Measurements from ENCODE around the gene KLK14. TPM values are rescaled to one million over a fixed set of nuclear protein-coding genes. Genes with fewer than 3 reads are reported as not detected.

Gene KLK14
- total RNA-seq, 1 donor from 2014 or later = 0.23 TPM

DNA sequence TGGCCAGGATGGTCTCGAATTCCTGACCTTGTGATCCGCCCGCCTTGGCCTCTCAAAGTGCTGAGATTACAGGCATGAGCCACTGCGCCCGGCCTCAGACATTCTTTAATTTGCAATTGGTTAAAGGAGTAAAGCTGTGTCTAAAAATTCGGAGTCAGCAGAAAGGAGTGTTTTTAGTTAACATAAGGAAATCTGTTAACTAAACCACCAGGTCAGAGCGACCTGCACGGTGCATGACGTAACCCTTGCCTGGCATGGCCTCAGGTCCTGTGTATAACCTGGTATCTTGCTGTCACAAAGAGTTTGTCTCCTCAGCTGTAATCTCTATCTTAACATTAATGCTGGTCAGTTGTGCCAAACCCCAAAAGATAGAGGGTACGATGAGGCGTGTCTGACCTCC, 38.4 kb downstream of the KLK14 start:
- Mint-ChIP-seq H3K27ac (ENCODE audit: unreplicated experiment) (no peak overlapping the region), H3K27me3 (ENCODE audit: low read depth, unreplicated experiment) (peaks cover 5% of the 10 kb centered on the region), H3K9me3 (ENCODE audit: unreplicated experiment) (no peaks in the 10 kb centered on the region), H3K36me3 (ENCODE audit: low read depth, unreplicated experiment) (no peaks in the 10 kb centered on the region), H3K4me1 (ENCODE audit: low read depth, unreplicated experiment) (no peaks in the 10 kb centered on the region), H3K4me3 (ENCODE audit: unreplicated experiment) (no peak overlapping the region)
- DNase-seq (ENCODE audit: low read depth) (no peak), FAIRE-seq (no peak)
- H3K27me3 ChIP-seq (ENCODE audit: insufficient read depth, low read length) = no peaks in the 10 kb centered on the region
- no peak overlapping the region for H3K4me3 ChIP-seq (ENCODE audit: insufficient read depth, low read depth, low read length)
- no peaks in the 10 kb centered on the region for H3K4me1 ChIP-seq (ENCODE audit: insufficient read depth, low read length)
- no peak overlapping the region for H2AFZ ChIP-seq (ENCODE audit: low read depth, low read length)
- no peaks in the 10 kb centered on the region for H4K20me1 ChIP-seq (ENCODE audit: insufficient read depth, low read length)
- no peak overlapping the region for H3K27ac ChIP-seq (ENCODE audit: low read depth, low read length)
- no peaks in the 10 kb centered on the region for H3K79me2 ChIP-seq (ENCODE audit: insufficient read depth, low read length)
- H3K36me3 ChIP-seq (ENCODE audit: insufficient read depth, low read length) = no peaks in the 10 kb centered on the region
- no peak for TF ChIP-seq EZH2 (IDR thresholded peaks at IDR 0.05; ENCODE audit: insufficient read depth, low read length)
- TF ChIP-seq, protein P1, sequence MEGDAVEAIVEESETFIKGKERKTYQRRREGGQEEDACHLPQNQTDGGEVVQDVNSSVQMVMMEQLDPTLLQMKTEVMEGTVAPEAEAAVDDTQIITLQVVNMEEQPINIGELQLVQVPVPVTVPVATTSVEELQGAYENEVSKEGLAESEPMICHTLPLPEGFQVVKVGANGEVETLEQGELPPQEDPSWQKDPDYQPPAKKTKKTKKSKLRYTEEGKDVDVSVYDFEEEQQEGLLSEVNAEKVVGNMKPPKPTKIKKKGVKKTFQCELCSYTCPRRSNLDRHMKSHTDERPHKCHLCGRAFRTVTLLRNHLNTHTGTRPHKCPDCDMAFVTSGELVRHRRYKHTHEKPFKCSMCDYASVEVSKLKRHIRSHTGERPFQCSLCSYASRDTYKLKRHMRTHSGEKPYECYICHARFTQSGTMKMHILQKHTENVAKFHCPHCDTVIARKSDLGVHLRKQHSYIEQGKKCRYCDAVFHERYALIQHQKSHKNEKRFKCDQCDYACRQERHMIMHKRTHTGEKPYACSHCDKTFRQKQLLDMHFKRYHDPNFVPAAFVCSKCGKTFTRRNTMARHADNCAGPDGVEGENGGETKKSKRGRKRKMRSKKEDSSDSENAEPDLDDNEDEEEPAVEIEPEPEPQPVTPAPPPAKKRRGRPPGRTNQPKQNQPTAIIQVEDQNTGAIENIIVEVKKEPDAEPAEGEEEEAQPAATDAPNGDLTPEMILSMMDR (IDR thresholded peaks at IDR 0.05; ENCODE audit: insufficient read depth, low read depth, low read length) = no peak
- H3K4me2 ChIP-seq (ENCODE audit: low read length) = no peak overlapping the region
- no peaks in the 10 kb centered on the region for H3K9me3 ChIP-seq (ENCODE audit: insufficient read depth, low read depth, low read length)
- H3K9ac ChIP-seq (ENCODE audit: low read length) = no peak overlapping the region

GRCh38 chr19:51043497-51043896, 39.2 kb downstream of the KLK14 start:
- Mint-ChIP-seq H3K4me1 (ENCODE audit: low read depth, unreplicated experiment) (no peaks in the 10 kb centered on the region), H3K9me3 (ENCODE audit: unreplicated experiment) (no peaks in the 10 kb centered on the region), H3K27me3 (ENCODE audit: low read depth, unreplicated experiment) (peaks cover 5% of the 10 kb centered on the region), H3K36me3 (ENCODE audit: low read depth, unreplicated experiment) (no peaks in the 10 kb centered on the region), H3K27ac (ENCODE audit: unreplicated experiment) (no peak overlapping the region), H3K4me3 (ENCODE audit: unreplicated experiment) (no peak overlapping the region)
- DNase-seq (ENCODE audit: low read depth) (no peak), FAIRE-seq (no peak)
- no peaks in the 10 kb centered on the region for H3K4me1 ChIP-seq (ENCODE audit: insufficient read depth, low read length)
- H2AFZ ChIP-seq (ENCODE audit: low read depth, low read length) = no peak overlapping the region
- H3K9me3 ChIP-seq (ENCODE audit: insufficient read depth, low read depth, low read length) = no peaks in the 10 kb centered on the region
- no peaks in the 10 kb centered on the region for H4K20me1 ChIP-seq (ENCODE audit: insufficient read depth, low read length)
- no peak overlapping the region for H3K27ac ChIP-seq (ENCODE audit: low read depth, low read length)
- no peaks in the 10 kb centered on the region for H3K79me2 ChIP-seq (ENCODE audit: insufficient read depth, low read length)
- TF ChIP-seq EZH2 (IDR thresholded peaks at IDR 0.05; ENCODE audit: insufficient read depth, low read length) = no peak
- TF ChIP-seq, protein P1 (IDR thresholded peaks at IDR 0.05; ENCODE audit: insufficient read depth, low read depth, low read length) = no peak
- no peak overlapping the region for H3K9ac ChIP-seq (ENCODE audit: low read length)
- H3K4me2 ChIP-seq (ENCODE audit: low read length) = no peak overlapping the region
- no peak overlapping the region for H3K4me3 ChIP-seq (ENCODE audit: insufficient read depth, low read depth, low read length)
- no peaks in the 10 kb centered on the region for H3K27me3 ChIP-seq (ENCODE audit: insufficient read depth, low read length)
- H3K36me3 ChIP-seq (ENCODE audit: insufficient read depth, low read length) = no peaks in the 10 kb centered on the region

GRCh38 chr19:51040151-51040550, 42.5 kb downstream of the KLK14 start:
- Histone ChIP-seq H3K4me2 (ENCODE audit: low read length) (no peak overlapping the region), H3K4me3 (ENCODE audit: insufficient read depth, low read depth, low read length) (no peak overlapping the region), H3K27ac (ENCODE audit: low read depth, low read length) (no peak overlapping the region), H3K27me3 (ENCODE audit: insufficient read depth, low read length) (no peaks in the 10 kb centered on the region), H3K9me3 (ENCODE audit: insufficient read depth, low read depth, low read length) (no peaks in the 10 kb centered on the region), H3K79me2 (ENCODE audit: insufficient read depth, low read length) (no peaks in the 10 kb centered on the region), H3K36me3 (ENCODE audit: insufficient read depth, low read length) (no peaks in the 10 kb centered on the region), H4K20me1 (ENCODE audit: insufficient read depth, low read length) (no peaks in the 10 kb centered on the region), H3K4me1 (ENCODE audit: insufficient read depth, low read length) (no peaks in the 10 kb centered on the region), H2AFZ (ENCODE audit: low read depth, low read length) (no peak overlapping the region), H3K9ac (ENCODE audit: low read length) (no peak overlapping the region)
- Mint-ChIP-seq H3K36me3 (ENCODE audit: low read depth, unreplicated experiment) (no peaks in the 10 kb centered on the region), H3K4me3 (ENCODE audit: unreplicated experiment) (no peak overlapping the region), H3K27ac (ENCODE audit: unreplicated experiment) (no peak overlapping the region), H3K9me3 (ENCODE audit: unreplicated experiment) (no peaks in the 10 kb centered on the region), H3K27me3 (ENCODE audit: low read depth, unreplicated experiment) (peaks cover 5% of the 10 kb centered on the region), H3K4me1 (ENCODE audit: low read depth, unreplicated experiment) (no peaks in the 10 kb centered on the region)
- DNase-seq (ENCODE audit: low read depth) (no peak), FAIRE-seq (no peak)
- TF ChIP-seq EZH2 (IDR thresholded peaks at IDR 0.05; ENCODE audit: insufficient read depth, low read length) = no peak
- TF ChIP-seq, protein P1 (IDR thresholded peaks at IDR 0.05; ENCODE audit: insufficient read depth, low read depth, low read length) = no peak

Measured in astrocyte (in vitro differentiated cells and primary cell).